HepG2 (cell line): ENCODE data around the gene RAB23. TPM values are rescaled to one million over a fixed set of nuclear protein-coding genes. Genes with fewer than 3 reads are reported as not detected.

Source experiments
- BCL6 ChIP-seq: IDR thresholded peaks from 2 replicates; pipeline ENCODE4 v1.6.1; 2016; ENCODE audit warnings: missing genetic modification reagents, missing compliant biosample characterization
- HOXA5 ChIP-seq: sonication (generic); formaldehyde crosslinking; IDR thresholded peaks from 2 replicates; pipeline ENCODE4 v1.4.0; 2020; ENCODE audit warnings: missing genetic modification reagents
- HOXA7 ChIP-seq: sonication (generic); formaldehyde crosslinking; IDR thresholded peaks from 2 replicates; pipeline ENCODE4 v1.8.1; 2022; ENCODE audit warnings: mild to moderate bottlenecking, missing genetic modification reagents, moderate library complexity
- HOXA9 ChIP-seq: sonication (generic); formaldehyde crosslinking; IDR thresholded peaks from 2 replicates; pipeline ENCODE4 v1.8.1; 2022; ENCODE audit warnings: missing genetic modification reagents, mild to moderate bottlenecking, moderate library complexity, borderline replicate concordance
- KLF16 ChIP-seq, 2 experiments: sonication (generic) in 1 of 2; formaldehyde crosslinking in 1 of 2; IDR thresholded peaks; 2 replicates each; pipeline versions ENCODE4 v1.6.1 to v1.8.0; 2016 to 2023; ENCODE audit warnings: missing genetic modification reagents in 2 of 2, missing compliant biosample characterization in 1 of 2
- KMT2B ChIP-seq: IDR thresholded peaks from 2 replicates; pipeline ENCODE4 v1.6.1; 2016; ENCODE audit warnings: missing genetic modification reagents, missing compliant biosample characterization
- MTA3 ChIP-seq: sonication (generic); formaldehyde crosslinking; IDR thresholded peaks from 2 replicates; pipeline ENCODE4 v1.4.0; 2020; ENCODE audit warnings: missing genetic modification reagents
- REPIN1 ChIP-seq: sonication (generic); formaldehyde crosslinking; IDR thresholded peaks from 2 replicates; pipeline ENCODE4 v1.8.0; 2022; ENCODE audit warnings: missing genetic modification reagents, low read depth, mild to moderate bottlenecking, borderline replicate concordance
- TOPORS ChIP-seq: sonication (generic); formaldehyde crosslinking; IDR thresholded peaks from 2 replicates; pipeline ENCODE4 v1.8.0; 2023; ENCODE audit warnings: mild to moderate bottlenecking, missing genetic modification reagents
- YEATS4 ChIP-seq: sonication (generic); formaldehyde crosslinking; IDR thresholded peaks from 2 replicates; pipeline ENCODE4 v1.4.0; 2020; ENCODE audit warnings: missing genetic modification reagents, borderline replicate concordance
- ZEB1 ChIP-seq: IDR thresholded peaks from 2 replicates; pipeline ENCODE4 v1.6.1; 2012; ENCODE audit warnings: mild to moderate bottlenecking, low read depth, inconsistent platforms; ENCODE audit not compliant: insufficient replicate concordance
- ZFY ChIP-seq: sonication (generic); formaldehyde crosslinking; IDR thresholded peaks from 2 replicates; pipeline ENCODE4 v1.4.0; 2020; ENCODE audit warnings: missing genetic modification reagents
- ZNF207 ChIP-seq: fragments of 450-650 bp; IDR thresholded peaks from 2 replicates; pipeline ENCODE4 v1.6.1; 2016; ENCODE audit warnings: antibody characterized with exemption, borderline replicate concordance
- ZNF235 ChIP-seq: sonication (generic); formaldehyde crosslinking; IDR thresholded peaks from 2 replicates; pipeline ENCODE4 v1.8.1; 2023; ENCODE audit warnings: mild to moderate bottlenecking, missing genetic modification reagents, borderline replicate concordance
- ZNF260 ChIP-seq: sonication (generic); formaldehyde crosslinking; IDR thresholded peaks from 2 replicates; pipeline ENCODE4 v1.4.0; 2020; ENCODE audit warnings: missing genetic modification reagents, low read depth, mild to moderate bottlenecking, borderline replicate concordance
- ZNF460 ChIP-seq: sonication (generic); formaldehyde crosslinking; IDR thresholded peaks from 2 replicates; pipeline ENCODE4 v1.5.1; 2020; ENCODE audit warnings: missing genetic modification reagents, mild to moderate bottlenecking, borderline replicate concordance
- ZNF616 ChIP-seq: sonication (generic); formaldehyde crosslinking; IDR thresholded peaks from 2 replicates; pipeline ENCODE4 v1.5.0; 2020; ENCODE audit warnings: low read depth, mild to moderate bottlenecking, missing genetic modification reagents
- polyA plus RNA-seq, 8 experiments: library from polyadenylated mRNA; depleted of rRNA in 3 of 8; stranded (reverse) in 7 of 8; unstranded in 1 of 8; fragments of >200 nt; fragmentation: Illumina TruSeq in 4 of 8; extraction: Trizol in 4 of 8; gene quantifications; 2 replicates each; pipeline versions ENCODE4 v1.2.1 to v1.2.3, GENCODE V29; 2011 to 2016; ENCODE audit warnings: low read depth in 4 of 8, missing spikeins in 1 of 8, mixed read lengths in 1 of 8; ENCODE audit not compliant: insufficient read depth in 1 of 8
- total RNA-seq, 5 experiments: library from RNA; depleted of rRNA; stranded (reverse); fragments of >200 nt; fragmentation: Illumina TruSeq; extraction: Trizol; gene quantifications; 2 replicates each; pipeline ENCODE4 v1.2.3, GENCODE V29; 2016; ENCODE audit warnings: low read depth in 1 of 5
- TF ChIP-seq, protein P1 (sequence below): sonication (generic); formaldehyde crosslinking; IDR thresholded peaks from 2 replicates; pipeline ENCODE4 v1.8.1; 2023; ENCODE audit warnings: missing genetic modification reagents, inconsistent platforms, borderline replicate concordance
- TF ChIP-seq, protein P2 (sequence below): sonication (generic); formaldehyde crosslinking; IDR thresholded peaks from 2 replicates; pipeline ENCODE4 v1.5.0; 2020; ENCODE audit warnings: missing genetic modification reagents
- TF ChIP-seq, protein P3 (sequence below): sonication (generic); formaldehyde crosslinking; IDR thresholded peaks from 2 replicates; pipeline ENCODE4 v1.4.0; 2020; ENCODE audit warnings: missing genetic modification reagents
- TF ChIP-seq, protein P4 (sequence below): sonication (generic); formaldehyde crosslinking; IDR thresholded peaks from 2 replicates; pipeline ENCODE4 v1.8.0; 2022; ENCODE audit warnings: missing genetic modification reagents, mild to moderate bottlenecking, inconsistent platforms, borderline replicate concordance
- TF ChIP-seq, protein P5 (sequence below): sonication (generic); formaldehyde crosslinking; IDR thresholded peaks from 2 replicates; pipeline ENCODE4 v1.8.1; 2023; ENCODE audit warnings: missing genetic modification reagents, mild to moderate bottlenecking, borderline replicate concordance
- TF ChIP-seq, protein P6 (sequence below): sonication (generic); formaldehyde crosslinking; IDR thresholded peaks from 2 replicates; pipeline ENCODE4 v1.4.0; 2020; ENCODE audit warnings: missing genetic modification reagents

The RAB23 gene
- total and polyA plus RNA-seq, 2 of the 13 experiments (the other 11 are each of a cell fraction or from before 2014, with no cell fraction given): 5.5 to 16.4 TPM

DNA sequence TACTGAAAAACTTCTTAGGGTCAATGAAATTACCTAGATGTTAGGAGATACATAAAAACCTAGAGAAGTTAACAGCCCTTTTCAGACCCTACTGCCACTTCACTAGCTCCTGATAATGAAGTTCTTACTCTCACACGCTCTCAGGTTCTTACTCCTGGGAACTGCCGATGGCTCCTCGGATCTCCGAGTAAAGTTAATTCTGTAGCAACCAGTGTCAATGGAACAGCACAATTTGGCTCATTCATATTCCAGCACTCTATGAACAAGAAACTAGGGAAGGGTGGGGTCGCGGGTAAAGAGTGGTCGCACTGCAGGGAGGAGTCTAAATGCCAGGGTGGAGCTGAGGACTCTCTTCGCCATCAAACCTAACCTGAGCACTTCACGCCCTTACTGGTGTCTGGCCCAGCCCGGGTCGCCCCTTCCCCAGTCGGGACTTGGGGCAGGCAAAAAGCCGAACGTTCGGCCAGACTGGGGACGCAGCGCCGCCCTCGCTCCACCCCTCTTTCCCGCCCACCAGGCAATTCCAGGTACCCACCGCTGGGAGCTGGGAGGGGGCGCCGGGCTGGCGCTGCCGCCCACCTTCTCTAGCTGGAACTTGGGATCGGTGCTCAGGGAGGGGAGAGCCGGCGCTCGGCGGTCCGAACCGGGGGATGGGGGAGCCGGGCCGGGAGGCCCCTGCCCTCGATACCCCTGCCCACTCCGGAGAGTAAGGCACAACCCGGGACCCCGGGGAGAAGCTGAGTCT is 744 bp downstream of the RAB23 start (continued):
- TF ChIP-seq, protein P1, sequence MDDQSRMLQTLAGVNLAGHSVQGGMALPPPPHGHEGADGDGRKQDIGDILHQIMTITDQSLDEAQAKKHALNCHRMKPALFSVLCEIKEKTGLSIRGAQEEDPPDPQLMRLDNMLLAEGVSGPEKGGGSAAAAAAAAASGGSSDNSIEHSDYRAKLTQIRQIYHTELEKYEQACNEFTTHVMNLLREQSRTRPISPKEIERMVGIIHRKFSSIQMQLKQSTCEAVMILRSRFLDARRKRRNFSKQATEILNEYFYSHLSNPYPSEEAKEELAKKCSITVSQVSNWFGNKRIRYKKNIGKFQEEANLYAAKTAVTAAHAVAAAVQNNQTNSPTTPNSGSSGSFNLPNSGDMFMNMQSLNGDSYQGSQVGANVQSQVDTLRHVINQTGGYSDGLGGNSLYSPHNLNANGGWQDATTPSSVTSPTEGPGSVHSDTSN (CRISPR knock-in tag): no peak
- TF ChIP-seq, protein P2, sequence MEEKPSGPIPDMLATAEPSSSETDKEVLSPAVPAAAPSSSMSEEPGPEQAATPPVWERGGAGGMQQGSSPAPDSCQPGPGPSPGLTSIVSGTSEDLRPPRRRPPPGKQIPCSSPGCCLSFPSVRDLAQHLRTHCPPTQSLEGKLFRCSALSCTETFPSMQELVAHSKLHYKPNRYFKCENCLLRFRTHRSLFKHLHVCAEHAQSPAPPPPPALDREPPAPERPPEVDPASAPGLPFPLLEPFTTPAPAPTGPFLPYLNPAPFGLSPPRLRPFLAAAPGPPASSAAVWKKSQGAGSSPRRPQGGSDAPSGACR: no peak; the same call in 1 of the 2 replicates
- TF ChIP-seq REPIN1 (CRISPR knock-in tag) (no peak; the same call in 1 of the 2 replicates), ZNF207 (no peak), TOPORS (CRISPR knock-in tag) (0 out of 2 replicates have a peak, but pooled peaks have one; percentile 29), ZEB1 (peak; percentile 14), KMT2B (CRISPR knock-in tag) (no peak; the same call in 1 of the 2 replicates), HOXA7 (CRISPR knock-in tag) (no peak), BCL6 (CRISPR knock-in tag) (peak; percentile 28; the same call in 1 of the 2 replicates), KLF16 (CRISPR knock-in tag; IDR thresholded peaks at IDR 0.05) (peak in 1 of 2 experiments; percentile 49; a peak in 1 of 4 replicates), ZNF235 (CRISPR knock-in tag) (peak; percentile 87; the same call in 1 of the 2 replicates), HOXA9 (CRISPR knock-in tag) (no peak), HOXA5 (no peak; the same call in 1 of the 2 replicates), MTA3 (CRISPR knock-in tag) (no peak), ZFY (no peak; the same call in 1 of the 2 replicates), ZNF460 (CRISPR knock-in tag) (no peak), ZNF616 (CRISPR knock-in tag) (no peak), ZNF260 (CRISPR knock-in tag) (no peak), YEATS4 (CRISPR knock-in tag) (no peak)
- TF ChIP-seq, protein P3, sequence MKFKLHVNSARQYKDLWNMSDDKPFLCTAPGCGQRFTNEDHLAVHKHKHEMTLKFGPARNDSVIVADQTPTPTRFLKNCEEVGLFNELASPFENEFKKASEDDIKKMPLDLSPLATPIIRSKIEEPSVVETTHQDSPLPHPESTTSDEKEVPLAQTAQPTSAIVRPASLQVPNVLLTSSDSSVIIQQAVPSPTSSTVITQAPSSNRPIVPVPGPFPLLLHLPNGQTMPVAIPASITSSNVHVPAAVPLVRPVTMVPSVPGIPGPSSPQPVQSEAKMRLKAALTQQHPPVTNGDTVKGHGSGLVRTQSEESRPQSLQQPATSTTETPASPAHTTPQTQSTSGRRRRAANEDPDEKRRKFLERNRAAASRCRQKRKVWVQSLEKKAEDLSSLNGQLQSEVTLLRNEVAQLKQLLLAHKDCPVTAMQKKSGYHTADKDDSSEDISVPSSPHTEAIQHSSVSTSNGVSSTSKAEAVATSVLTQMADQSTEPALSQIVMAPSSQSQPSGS: no peak
- TF ChIP-seq, protein P4, sequence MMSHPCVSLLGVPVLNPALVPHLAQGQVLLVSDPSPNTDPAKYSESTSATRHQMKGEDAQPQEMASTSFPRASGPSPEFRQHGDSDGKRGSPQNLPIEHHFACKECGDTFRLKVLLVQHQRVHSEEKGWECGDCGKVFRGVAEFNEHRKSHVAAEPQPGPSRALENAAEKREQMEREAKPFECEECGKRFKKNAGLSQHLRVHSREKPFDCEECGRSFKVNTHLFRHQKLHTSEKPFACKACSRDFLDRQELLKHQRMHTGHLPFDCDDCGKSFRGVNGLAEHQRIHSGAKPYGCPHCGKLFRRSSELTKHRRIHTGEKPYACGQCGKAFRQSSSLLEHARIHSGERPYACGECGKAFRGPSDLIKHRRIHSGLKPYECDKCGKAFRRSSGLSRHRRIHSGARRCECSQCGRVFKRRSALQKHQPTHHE (CRISPR knock-in tag): peak; percentile 88
- TF ChIP-seq, protein P5, sequence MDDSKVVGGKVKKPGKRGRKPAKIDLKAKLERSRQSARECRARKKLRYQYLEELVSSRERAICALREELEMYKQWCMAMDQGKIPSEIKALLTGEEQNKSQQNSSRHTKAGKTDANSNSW (CRISPR knock-in tag): no peak
- TF ChIP-seq, protein P6, sequence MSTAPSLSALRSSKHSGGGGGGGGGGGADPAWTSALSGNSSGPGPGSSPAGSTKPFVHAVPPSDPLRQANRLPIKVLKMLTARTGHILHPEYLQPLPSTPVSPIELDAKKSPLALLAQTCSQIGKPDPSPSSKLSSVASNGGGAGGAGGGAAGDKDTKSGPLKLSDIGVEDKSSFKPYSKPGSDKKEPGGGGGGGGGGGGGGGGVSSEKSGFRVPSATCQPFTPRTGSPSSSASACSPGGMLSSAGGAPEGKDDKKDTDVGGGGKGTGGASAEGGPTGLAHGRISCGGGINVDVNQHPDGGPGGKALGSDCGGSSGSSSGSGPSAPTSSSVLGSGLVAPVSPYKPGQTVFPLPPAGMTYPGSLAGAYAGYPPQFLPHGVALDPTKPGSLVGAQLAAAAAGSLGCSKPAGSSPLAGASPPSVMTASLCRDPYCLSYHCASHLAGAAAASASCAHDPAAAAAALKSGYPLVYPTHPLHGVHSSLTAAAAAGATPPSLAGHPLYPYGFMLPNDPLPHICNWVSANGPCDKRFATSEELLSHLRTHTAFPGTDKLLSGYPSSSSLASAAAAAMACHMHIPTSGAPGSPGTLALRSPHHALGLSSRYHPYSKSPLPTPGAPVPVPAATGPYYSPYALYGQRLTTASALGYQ (CRISPR knock-in tag): no peak
